ENCODE data around the gene GLT6D1. TPM values are rescaled to one million over a fixed set of nuclear protein-coding genes. Genes with fewer than 3 reads are reported as not detected.

The GLT6D1 gene
- total and polyA plus RNA-seq, 2 of the 4 experiments (the other 2 are of a cell fraction): not detected

- H3K79me1 ChIP-seq (ENCODE audit: low read depth in 1 of 2, low read length in 2 of 2): no peaks in the 10 kb centered on the region
- ATAC-seq (ENCODE audit: low read depth) (no peak), DNase-seq (no peak)
- no peak overlapping the region for H3K27ac ChIP-seq (ENCODE audit: insufficient read depth, low read length)
- no peak overlapping the region for H2AK5ac ChIP-seq (ENCODE audit: low read depth, low read length)
- H3K4me1 ChIP-seq (ENCODE audit: control insufficient read depth, insufficient read depth, low read length): no peaks in the 10 kb centered on the region
- dilution Hi-C loops (cut with HindIII; ENCODE audit: low sequenced_read_pairs, unreplicated experiment): no loop called here
- no peak overlapping the region for H2AK9ac ChIP-seq (replicated peaks; ENCODE audit: low read depth, low read length, poor library complexity)
- H2BK5ac ChIP-seq (ENCODE audit: low read depth, low read length, poor library complexity, severe bottlenecking): no peak overlapping the region
- no peak for TF ChIP-seq CHD1 (IDR thresholded peaks at IDR 0.05; ENCODE audit: low read depth, low read length)
- no peak for TF ChIP-seq USF2 (IDR thresholded peaks at IDR 0.05; ENCODE audit: low read depth, low read length)
- TF ChIP-seq CEBPB (IDR thresholded peaks at IDR 0.05; ENCODE audit: low read depth, low read length): no peak
- no peak for TF ChIP-seq RAD21 (IDR thresholded peaks at IDR 0.05; ENCODE audit: low read length)
- no peak for TF ChIP-seq MAFK (IDR thresholded peaks at IDR 0.05; ENCODE audit: low read depth, low read length)
- TF ChIP-seq FOS (IDR thresholded peaks at IDR 0.05; ENCODE audit: low read depth, low read length): no peak
- no peak for TF ChIP-seq RFX5 (IDR thresholded peaks at IDR 0.05; ENCODE audit: low read depth, low read length)
- no peak for TF ChIP-seq SMC3 (IDR thresholded peaks at IDR 0.05; ENCODE audit: low read depth, low read length)
- no peak for TF ChIP-seq ELK1 (IDR thresholded peaks at IDR 0.05; ENCODE audit: borderline replicate concordance, low read depth, low read length)
- TF ChIP-seq MXI1 (IDR thresholded peaks at IDR 0.05; ENCODE audit: borderline replicate concordance, low read depth, low read length): no peak
- H3K9me3 ChIP-seq (ENCODE audit: control insufficient read depth, insufficient read depth, low read length): peaks cover 7% of the 10 kb centered on the region; the same call in 1 of the 2 replicates
- no peak overlapping the region for H2BK15ac ChIP-seq (ENCODE audit: low read depth, low read length)
- WGBS, 2 experiments (ENCODE audit: extremely low coverage in 2 of 2, insufficient read length in 1 of 2): 57% methylated on average over 1 of the region's 10 CpGs; no CpG with 5 or more reads in 1 of the 2 experiments
- no peak overlapping the region for H3K4me3 ChIP-seq (ENCODE audit: insufficient read depth, low read depth, low read length)
- no peaks in the 10 kb centered on the region for H3K36me3 ChIP-seq (ENCODE audit: control insufficient read depth, insufficient read depth, low read length)
- in situ Hi-C loops (cut with MboI; ENCODE audit: low sequenced_read_pairs): no loop called here
- no peak overlapping the region for H4K8ac ChIP-seq (ENCODE audit: low read depth in 2 of 2, low read length in 2 of 2)
- no peak overlapping the region for H3K9ac ChIP-seq (ENCODE audit: low read depth, low read length)
- H3K14ac ChIP-seq (replicated peaks; ENCODE audit: low read depth, low read length): no peak overlapping the region
- no peak overlapping the region for H3K4me2 ChIP-seq (ENCODE audit: low read depth, low read length)
- no peak overlapping the region for H3K4ac ChIP-seq (ENCODE audit: low read depth, low read length)
- H3K23ac ChIP-seq (ENCODE audit: low read depth, low read length): no peak overlapping the region
- ChIA-PET CTCF (no interaction called here), POLR2A (ENCODE audit: unreplicated experiment) (no interaction called here)
- H2BK20ac ChIP-seq (ENCODE audit: low read depth, low read length): no peak overlapping the region
- BruUV-seq (replicated peaks): no TSS peak
- H4K91ac ChIP-seq (ENCODE audit: insufficient read depth, low read depth, low read length): no peak overlapping the region
- no peak overlapping the region for H2AFZ ChIP-seq (replicated peaks; ENCODE audit: low read length, poor library complexity)
- intact Hi-C loops (cut with micrococcal nuclease): no loop called here
- H3K56ac ChIP-seq (ENCODE audit: extremely low read depth, insufficient read depth, low read length): no peak overlapping the region
- H4K20me1 ChIP-seq (ENCODE audit: insufficient read depth, low read length): no peaks in the 10 kb centered on the region
- H4K5ac ChIP-seq (ENCODE audit: low read depth, low read length): no peak overlapping the region
- H3K9me1 ChIP-seq (ENCODE audit: insufficient read depth, low read length): no peaks in the 10 kb centered on the region
- H2BK120ac ChIP-seq (ENCODE audit: low read depth, low read length): no peak overlapping the region
- H3K18ac ChIP-seq (ENCODE audit: low read depth, low read length): no peak overlapping the region
- H3K27me3 ChIP-seq (ENCODE audit: control insufficient read depth, insufficient read depth, low read length): no peaks in the 10 kb centered on the region
Measured at GRCh38 chr9:135577256-135577655, 62.1 kb downstream of the GLT6D1 start.

Measured in IMR-90 (cell line).